Caco-2 (cell line): ENCODE measurements around the gene TSSK6. TPM values are rescaled to one million over a fixed set of nuclear protein-coding genes. Genes with fewer than 3 reads are reported as not detected.

Source experiments
- BruUV-seq: library from RNA; stranded (reverse); fragments of 400-500 nt; replicated peaks from 2 replicates; lab custom pipeline; 2021; lab: Mats Ljungman, UMichigan
- CTCF ChIA-PET: fragments of 300-600 bp; sonication (Branson Sonifier 250); formaldehyde crosslinking; loops from one replicate; lab custom pipeline; 2022; ENCODE audit warnings: antibody characterized with exemption; lab: Charles Lee
- POLR2A ChIA-PET: fragments of 300-600 bp; sonication (Branson Sonifier 250); formaldehyde crosslinking; loops from one replicate; lab custom pipeline; 2022; ENCODE audit warnings: antibody characterized with exemption; lab: Charles Lee
- DNase-seq, 2 experiments: peaks; one replicate each; pipeline versions ENCODE4 v3.0.0 to v3.0.0-alpha.2; 2020 to 2022
- H3K27me3 ChIP-seq: replicated peaks from 2 replicates; pipeline ENCODE4 v1.6.0; 2011; ENCODE audit warnings: low read length; ENCODE audit not compliant: control insufficient read depth, insufficient read depth
- H3K36me3 ChIP-seq: 2 replicates; pipeline ENCODE4 v1.5.1; 2011; ENCODE audit warnings: low read length; ENCODE audit not compliant: control insufficient read depth, insufficient read depth
- H3K4me1 ChIP-seq: fragments of 250-450 bp; sonication (Bioruptor Pico); 2 replicates; pipeline ENCODE4 v1.5.1; 2020; ENCODE audit warnings: mild to moderate bottlenecking
- H3K4me3 ChIP-seq: 2 replicates; pipeline ENCODE4 v1.5.1; 2011; ENCODE audit warnings: low read depth, mild to moderate bottlenecking, control low read depth, low read length
- H3K9me3 ChIP-seq: fragments of 250-450 bp; sonication (Bioruptor Pico); 2 replicates; pipeline ENCODE4 v1.5.1; 2020; ENCODE audit warnings: mild to moderate bottlenecking, moderate library complexity
- H3K27ac Mint-ChIP-seq: one replicate; pipeline ENCODE4 v1.8.0; 2022; ENCODE audit warnings: mixed read lengths; ENCODE audit not compliant: unreplicated experiment
- H3K27me3 Mint-ChIP-seq: one replicate; pipeline ENCODE4 v1.8.0; 2022; ENCODE audit warnings: mixed read lengths; ENCODE audit not compliant: insufficient read depth, unreplicated experiment
- H3K36me3 Mint-ChIP-seq: one replicate; pipeline ENCODE4 v1.8.0; 2022; ENCODE audit warnings: mild to moderate bottlenecking, mixed read lengths; ENCODE audit not compliant: insufficient read depth, unreplicated experiment
- H3K4me1 Mint-ChIP-seq: one replicate; pipeline ENCODE4 v1.8.0; 2022; ENCODE audit warnings: low read depth, mixed read lengths; ENCODE audit not compliant: unreplicated experiment
- H3K4me3 Mint-ChIP-seq: one replicate; pipeline ENCODE4 v1.8.0; 2022; ENCODE audit warnings: mild to moderate bottlenecking, moderate library complexity, mixed read lengths; ENCODE audit not compliant: unreplicated experiment
- H3K9me3 Mint-ChIP-seq: one replicate; pipeline ENCODE4 v1.8.0; 2022; ENCODE audit warnings: mixed read lengths; ENCODE audit not compliant: unreplicated experiment
- CTCF ChIP-seq, 2 experiments: fragments of 200-600 bp in 1 of 2; IDR thresholded peaks; 1 replicate in 1 of 2; 2 replicates in 1 of 2; pipeline versions ENCODE4 v1.5.1 to v1.8.0; 2011 to 2022; ENCODE audit warnings: antibody characterized with exemption in 1 of 2, control low read depth in 1 of 2, inconsistent platforms in 1 of 2, low read depth in 1 of 2, low read length in 1 of 2, mild to moderate bottlenecking in 1 of 2, moderate library complexity in 1 of 2; ENCODE audit not compliant: insufficient read depth in 1 of 2, severe bottlenecking in 1 of 2, unreplicated experiment in 1 of 2
- intact Hi-C: fragments of 100-400 bp; cut with micrococcal nuclease; formaldehyde crosslinking; loops from one replicate; pipeline ENCODE4 v1.10.0; 2022; ENCODE audit not compliant: unreplicated experiment
- total RNA-seq: library from RNA; stranded (reverse); gene quantifications from 2 replicates; pipeline ENCODE4 v1.2.3, GENCODE V29; 2022

TSSK6 gene
- total RNA-seq, 1 experiment from 2014 or later, result 3.8 TPM

- Histone ChIP-seq H3K4me3 (no peak overlapping the region), H3K9me3 (no peaks in the 10 kb centered on the region), H3K36me3 (no peaks in the 10 kb centered on the region), H3K27me3 (no peaks in the 10 kb centered on the region), H3K4me1 (no peaks in the 10 kb centered on the region)
- CTCF ChIA-PET, result no interaction called here
- Mint-ChIP-seq H3K4me1 (no peaks in the 10 kb centered on the region), H3K9me3 (no peaks in the 10 kb centered on the region), H3K36me3 (peaks cover 48% of the 10 kb centered on the region), H3K4me3 (no peak overlapping the region), H3K27me3 (no peaks in the 10 kb centered on the region), H3K27ac (no peak overlapping the region)
- POLR2A ChIA-PET, result no interaction called here
- no TSS peak for BruUV-seq
- intact Hi-C loops, result no loop called here
- TF ChIP-seq CTCF (IDR thresholded peaks at IDR 0.05; ENCODE audit: insufficient read depth in 1 of 2, low read depth in 1 of 2, low read length in 1 of 2, severe bottlenecking in 1 of 2, unreplicated experiment in 1 of 2), result no peak
- no peak for DNase-seq
Observed at GRCh38 chr19:19523177-19523576, 7.8 kb upstream of the TSSK6 start.

- Histone ChIP-seq H3K4me3 (no peak overlapping the region), H3K27me3 (no peaks in the 10 kb centered on the region), H3K4me1 (no peaks in the 10 kb centered on the region), H3K9me3 (no peaks in the 10 kb centered on the region), H3K36me3 (no peaks in the 10 kb centered on the region)
- ChIA-PET CTCF (no interaction called here), POLR2A (no interaction called here)
- no peak for DNase-seq
- intact Hi-C loops, result no loop called here
- H3K4me1 Mint-ChIP-seq, result no peaks in the 10 kb centered on the region
- H3K27ac Mint-ChIP-seq, result no peak overlapping the region
- no peak for TF ChIP-seq CTCF (IDR thresholded peaks at IDR 0.05; ENCODE audit: insufficient read depth in 1 of 2, low read depth in 1 of 2, low read length in 1 of 2, severe bottlenecking in 1 of 2, unreplicated experiment in 1 of 2)
- H3K4me3 Mint-ChIP-seq, result no peak overlapping the region
- no TSS peak for BruUV-seq
- H3K36me3 Mint-ChIP-seq, result peaks cover 40% of the 10 kb centered on the region
- no peaks in the 10 kb centered on the region for H3K9me3 Mint-ChIP-seq
- H3K27me3 Mint-ChIP-seq, result no peaks in the 10 kb centered on the region
Observed at GRCh38 chr19:19520989-19521388, 5.6 kb upstream of the TSSK6 start.

GRCh38 chr19:19517235-19517619, 1.9 kb upstream of the TSSK6 start:
- no peaks in the 10 kb centered on the region for H3K27me3 ChIP-seq
- no peaks in the 10 kb centered on the region for H3K9me3 ChIP-seq
- DNase-seq, result no peak
- H3K27ac Mint-ChIP-seq, result no peak overlapping the region
- ChIA-PET POLR2A (interaction anchor here (0.7 kb wide), 1 partner anchor 153 kb away, joined by 5 read pairs; no protein-coding TSS in a partner anchor), CTCF (no interaction called here)
- TSS peak; percentile 66 for BruUV-seq
- peaks cover 51% of the 10 kb centered on the region for H3K36me3 Mint-ChIP-seq
- H3K4me3 ChIP-seq, result peak overlapping the region; percentile 10; the same call in 1 of the 2 replicates
- TF ChIP-seq CTCF (IDR thresholded peaks at IDR 0.05; ENCODE audit: insufficient read depth in 1 of 2, low read depth in 1 of 2, low read length in 1 of 2, severe bottlenecking in 1 of 2, unreplicated experiment in 1 of 2), result no peak
- no peaks in the 10 kb centered on the region for H3K4me1 Mint-ChIP-seq
- H3K4me3 Mint-ChIP-seq, result peak overlapping the region; percentile 85
- H3K27me3 Mint-ChIP-seq, result no peaks in the 10 kb centered on the region
- H3K36me3 ChIP-seq, result no peaks in the 10 kb centered on the region
- H3K4me1 ChIP-seq, result no peaks in the 10 kb centered on the region
- H3K9me3 Mint-ChIP-seq, result no peaks in the 10 kb centered on the region
- intact Hi-C loops, result no loop called here
